ENCODE results near the gene TBC1D10B.

The TBC1D10B gene

GRCh38 chr16:30374538-30374937 is 4.2 kb upstream of the TBC1D10B start, which contains the start of gene MYL11:
TSS of gene MYL11 (plus strand) at chr16:30374802. CDS start at chr16:30374858, 56 bp downstream.
- DNase-seq (ENCODE audit: low read depth in 2 of 2), result no peak

DNA sequence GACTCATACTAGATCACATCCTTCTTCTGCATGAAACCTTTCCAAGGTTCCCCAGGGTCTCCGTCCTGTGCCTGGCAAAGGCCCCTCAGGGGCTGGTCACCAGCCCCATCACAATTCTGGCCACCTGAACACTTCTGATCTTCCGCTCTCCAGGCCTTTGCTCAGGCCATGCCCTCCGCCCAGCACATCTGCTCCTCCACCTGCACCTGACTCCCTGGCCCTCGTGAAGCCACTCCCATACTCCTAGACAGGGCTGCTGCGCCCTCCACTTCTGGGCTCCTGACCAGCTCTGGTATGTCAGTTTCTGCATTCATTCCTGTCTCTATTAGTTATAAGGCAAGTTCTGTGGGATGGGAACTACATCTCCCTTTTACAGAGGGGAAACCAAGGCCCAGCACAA is 2.4 kb upstream of the TBC1D10B start:
- DNase-seq (ENCODE audit: low read depth in 2 of 2), result no peak

DNA sequence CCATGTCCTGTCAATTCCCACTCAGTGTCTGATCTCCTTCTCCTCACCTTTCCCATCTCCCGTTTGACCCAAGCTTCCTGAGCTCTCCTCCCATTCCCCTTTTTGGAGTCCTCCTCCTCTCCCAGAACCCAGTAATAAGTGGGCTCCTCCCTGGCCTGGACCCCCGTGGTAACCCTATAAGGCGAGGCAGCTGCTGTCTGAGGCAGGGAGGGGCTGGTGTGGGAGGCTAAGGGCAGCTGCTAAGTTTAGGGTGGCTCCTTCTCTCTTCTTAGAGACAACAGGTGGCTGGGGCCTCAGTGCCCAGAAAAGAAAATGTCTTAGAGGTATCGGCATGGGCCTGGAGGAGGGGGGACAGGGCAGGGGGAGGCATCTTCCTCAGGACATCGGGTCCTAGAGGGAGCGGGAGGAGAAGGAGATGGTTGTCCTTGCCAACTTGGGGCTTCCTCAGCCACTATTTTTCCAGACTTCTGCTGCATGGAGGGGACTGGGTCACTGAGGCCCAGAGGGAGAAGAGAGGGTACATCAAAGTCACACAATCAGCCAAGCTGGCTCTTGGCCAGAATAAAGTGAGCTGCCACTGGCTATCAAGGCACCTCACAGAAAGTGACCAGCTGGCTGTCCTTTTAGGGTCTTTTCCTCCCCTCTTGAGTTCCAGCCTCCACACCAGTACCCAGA is 1.9 kb upstream of the TBC1D10B start:
- DNase-seq (ENCODE audit: low read depth in 2 of 2), result no peak

DNA sequence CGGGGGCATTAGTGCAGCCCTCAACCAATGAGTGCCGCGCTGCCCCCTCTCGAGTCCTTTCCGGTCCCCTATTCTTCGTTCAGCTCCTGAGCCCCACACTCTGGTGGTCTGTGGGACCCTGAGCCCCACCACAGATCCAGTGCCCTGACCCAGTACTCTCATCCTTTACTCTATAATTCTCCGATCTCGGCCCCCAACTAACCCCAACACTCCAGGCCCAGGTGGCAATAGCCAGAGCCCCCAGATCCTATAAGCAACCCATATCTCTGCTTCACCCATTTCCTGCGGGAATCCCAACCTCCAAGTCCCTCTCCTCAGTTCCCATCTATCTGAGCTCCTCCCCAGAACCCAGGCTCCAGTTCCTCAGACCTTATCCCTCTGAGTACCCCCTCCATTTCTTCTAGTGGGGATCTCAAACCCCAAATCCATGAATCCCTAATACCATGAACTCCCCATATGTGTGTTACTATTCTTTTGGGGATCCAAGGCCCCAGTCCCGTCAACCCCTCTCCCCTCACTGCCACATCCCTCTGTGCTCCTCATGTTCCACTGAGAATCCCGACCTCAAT is 1.0 kb upstream of the TBC1D10B start:
- no peak for DNase-seq (ENCODE audit: low read depth in 2 of 2)

DNA sequence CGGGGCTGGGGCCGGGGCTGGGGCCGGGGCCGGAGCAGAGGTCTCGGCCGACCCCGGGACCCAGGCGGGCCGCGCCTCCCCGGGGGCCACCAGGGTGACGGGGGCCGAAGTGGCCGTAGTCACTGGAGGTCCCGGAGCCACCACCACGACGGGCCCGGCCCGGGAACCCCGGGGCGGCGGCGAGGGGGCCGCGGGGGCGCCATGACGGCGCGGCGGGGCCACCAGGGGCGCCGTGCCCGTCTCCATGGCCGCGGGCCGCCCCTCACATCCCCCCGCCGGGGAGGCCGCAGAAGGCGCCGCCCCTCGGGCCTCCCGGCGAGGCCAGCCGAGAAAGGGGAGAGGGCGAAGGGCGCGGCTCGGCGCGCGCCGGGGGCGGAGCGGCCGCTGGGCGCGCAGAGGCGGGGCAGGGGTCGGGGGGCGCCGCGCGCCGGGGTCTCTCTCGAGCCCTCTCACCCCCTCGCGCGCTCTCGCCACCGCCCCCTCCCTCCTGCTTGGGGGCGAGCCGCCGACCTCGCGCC is 297 bp downstream of the TBC1D10B start:
- DNase-seq (ENCODE audit: low read depth in 2 of 2), result no peak

GRCh38 chr16:30369091-30369937 is 980 bp downstream of the TBC1D10B start:
- DNase-seq (ENCODE audit: low read depth in 2 of 2), result no peak

DNA sequence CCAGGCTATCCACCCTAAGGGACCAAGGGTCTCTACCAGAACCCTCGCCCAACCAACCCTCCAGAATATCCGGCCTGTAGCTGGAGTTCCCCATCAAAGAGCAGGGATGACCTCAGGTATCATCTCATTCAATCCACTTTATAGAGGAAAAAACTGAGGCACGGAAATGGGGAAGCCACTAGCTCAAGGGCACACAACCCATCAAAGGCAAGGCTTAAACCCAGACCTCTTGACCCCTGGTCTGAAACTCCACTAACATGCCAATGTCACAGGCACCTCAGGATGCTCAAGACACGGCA is 1.6 kb downstream of the TBC1D10B start:
- no peak for DNase-seq (ENCODE audit: low read depth in 2 of 2)

DNA sequence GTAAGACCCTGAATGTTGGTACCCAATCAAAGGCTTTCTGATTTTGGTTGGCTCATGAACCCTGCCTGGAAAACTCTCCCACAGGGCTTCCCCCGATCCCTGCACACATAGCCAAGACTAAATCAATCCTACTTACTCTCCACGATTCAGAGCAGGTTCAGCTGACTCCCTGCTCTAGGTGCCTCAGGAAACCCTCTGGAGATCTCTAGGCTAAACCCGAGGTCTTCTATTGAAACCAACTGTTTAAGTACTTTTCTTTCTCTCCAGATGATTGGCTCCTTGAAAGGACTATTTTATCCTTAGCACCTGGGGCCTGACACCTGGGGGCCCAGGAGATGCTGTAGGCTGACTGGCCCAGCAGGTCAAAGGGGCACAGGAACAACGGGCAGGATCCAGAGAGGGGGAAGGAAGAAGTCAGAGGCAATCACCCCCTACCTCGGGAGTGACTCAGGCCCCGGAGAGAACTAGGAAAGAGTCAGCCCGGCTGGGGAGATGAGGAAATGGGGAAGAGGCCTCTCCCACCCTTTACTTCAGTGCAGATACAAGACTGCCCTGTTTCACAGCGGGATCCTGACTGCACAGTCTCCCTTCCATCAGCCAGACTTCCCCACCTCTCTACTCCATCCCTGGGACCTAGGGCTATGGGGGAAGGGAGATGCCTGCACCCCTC is 2.0 kb downstream of the TBC1D10B start:
- no peak for DNase-seq (ENCODE audit: low read depth in 2 of 2)

DNA sequence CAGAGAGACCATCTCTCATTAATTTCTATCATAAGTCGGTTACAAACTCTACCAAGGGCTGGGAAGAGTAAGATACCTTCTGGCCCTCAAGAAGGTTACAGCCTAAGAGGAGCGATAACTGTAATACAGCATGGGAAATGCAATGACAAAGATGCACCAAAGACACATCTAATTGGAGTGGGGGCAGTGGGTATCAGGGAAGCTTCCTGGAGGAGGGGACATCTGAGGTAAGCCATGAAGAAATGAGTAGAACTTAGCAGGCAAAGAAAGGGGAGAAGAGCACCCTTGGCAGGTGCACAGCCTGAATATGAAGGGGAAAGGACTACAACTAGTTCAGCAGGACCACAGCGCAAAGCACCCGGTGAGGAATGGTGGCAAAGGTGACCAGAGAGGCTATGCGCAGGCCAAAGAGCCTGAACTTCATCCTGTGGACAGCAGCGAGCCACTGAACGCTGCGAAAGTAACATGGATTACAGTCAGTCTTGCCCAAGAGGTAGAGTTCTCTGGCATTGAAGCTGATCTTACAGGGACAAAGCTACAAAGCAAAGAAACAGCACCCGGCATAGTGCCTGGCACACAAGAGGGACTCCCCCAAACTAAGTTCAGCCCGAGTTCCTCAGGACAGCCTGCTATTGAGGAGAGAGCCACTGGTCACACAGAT is 2.8 kb downstream of the TBC1D10B start:
- no peak for DNase-seq (ENCODE audit: low read depth in 2 of 2)

GRCh38 chr16:30366511-30366910 is 3.8 kb downstream of the TBC1D10B start:
- no peak for DNase-seq (ENCODE audit: low read depth in 2 of 2)

- DNase-seq (ENCODE audit: low read depth in 2 of 2), result no peak
Observed at GRCh38 chr16:30365200-30365599, 5.1 kb downstream of the TBC1D10B start.

DNA sequence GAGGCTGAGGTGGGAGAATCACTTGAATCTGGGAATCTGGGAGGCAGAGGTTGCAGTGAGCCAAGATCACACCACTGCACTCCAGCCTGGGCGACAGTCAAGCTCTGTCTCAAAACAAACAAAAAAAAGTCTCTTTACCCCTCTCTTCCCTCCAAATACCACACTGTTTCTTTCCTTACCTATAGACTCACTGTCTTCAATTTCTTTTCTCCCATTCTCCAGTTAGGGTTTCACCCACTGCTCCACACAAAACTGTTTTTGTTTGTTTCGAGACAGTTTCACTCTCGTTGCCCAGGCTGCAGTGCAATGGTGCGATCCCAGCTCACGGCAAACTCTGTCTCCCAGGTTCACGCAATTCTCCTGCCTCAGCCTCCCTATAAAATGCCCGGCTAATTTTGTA is 9.1 kb downstream of the TBC1D10B start:
- no peak for DNase-seq (ENCODE audit: low read depth in 2 of 2)

GRCh38 chr16:30359871-30360170 is 10.5 kb downstream of the TBC1D10B start:
- DNase-seq (ENCODE audit: low read depth in 2 of 2), result no peak

DNA sequence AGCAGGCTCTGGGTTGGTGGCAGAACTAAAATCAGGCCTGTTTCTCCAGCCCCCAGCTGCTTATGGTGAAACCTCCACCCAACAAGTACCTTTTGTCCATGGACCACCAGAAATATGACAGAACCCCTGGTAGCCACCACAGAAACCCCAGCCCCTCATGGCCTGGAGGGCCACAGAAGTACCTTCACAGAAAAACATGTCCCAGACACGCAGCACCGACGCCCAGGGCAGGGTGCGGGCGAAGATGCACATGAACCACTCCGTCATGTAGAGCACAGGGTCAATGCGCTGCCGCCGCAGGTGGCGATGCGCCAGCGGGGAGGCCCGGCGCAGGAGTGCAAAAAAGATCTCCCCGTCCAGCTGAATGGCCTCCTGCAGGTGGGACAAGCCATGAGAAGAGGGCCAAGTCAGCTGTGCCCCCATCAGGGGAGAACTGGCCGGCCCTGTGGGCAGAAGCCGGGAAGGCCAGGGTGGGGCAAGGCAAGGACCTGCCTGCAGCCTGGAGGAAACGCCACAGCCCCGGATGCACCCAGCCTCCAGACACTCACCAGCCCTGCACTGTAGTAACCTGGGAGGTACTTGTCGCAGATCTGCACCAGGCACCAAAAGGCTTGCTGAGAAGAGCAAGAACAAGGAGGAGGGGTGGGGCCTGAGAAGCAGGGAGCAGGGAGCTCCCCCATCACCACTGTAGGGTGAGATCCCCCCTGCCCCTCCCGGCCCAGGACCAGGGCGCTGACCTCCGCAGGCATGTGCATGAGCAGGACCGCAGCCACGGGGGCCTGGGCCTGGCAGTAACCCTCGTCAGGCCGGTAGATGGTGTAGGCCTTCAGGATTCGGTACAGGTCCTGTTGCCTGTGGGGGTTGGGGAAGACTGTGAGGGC is 11.1 kb downstream of the TBC1D10B start:
- no peak for DNase-seq (ENCODE audit: low read depth in 2 of 2)

- DNase-seq (ENCODE audit: low read depth in 2 of 2), result no peak
Observed at GRCh38 chr16:30358577-30358936, 11.7 kb downstream of the TBC1D10B start.

- DNase-seq (ENCODE audit: low read depth in 2 of 2), result no peak
Observed at GRCh38 chr16:30357715-30358576, 12.3 kb downstream of the TBC1D10B start.

- DNase-seq (ENCODE audit: low read depth in 2 of 2), result no peak
Observed at GRCh38 chr16:30357085-30357714, 13.1 kb downstream of the TBC1D10B start.

DNA sequence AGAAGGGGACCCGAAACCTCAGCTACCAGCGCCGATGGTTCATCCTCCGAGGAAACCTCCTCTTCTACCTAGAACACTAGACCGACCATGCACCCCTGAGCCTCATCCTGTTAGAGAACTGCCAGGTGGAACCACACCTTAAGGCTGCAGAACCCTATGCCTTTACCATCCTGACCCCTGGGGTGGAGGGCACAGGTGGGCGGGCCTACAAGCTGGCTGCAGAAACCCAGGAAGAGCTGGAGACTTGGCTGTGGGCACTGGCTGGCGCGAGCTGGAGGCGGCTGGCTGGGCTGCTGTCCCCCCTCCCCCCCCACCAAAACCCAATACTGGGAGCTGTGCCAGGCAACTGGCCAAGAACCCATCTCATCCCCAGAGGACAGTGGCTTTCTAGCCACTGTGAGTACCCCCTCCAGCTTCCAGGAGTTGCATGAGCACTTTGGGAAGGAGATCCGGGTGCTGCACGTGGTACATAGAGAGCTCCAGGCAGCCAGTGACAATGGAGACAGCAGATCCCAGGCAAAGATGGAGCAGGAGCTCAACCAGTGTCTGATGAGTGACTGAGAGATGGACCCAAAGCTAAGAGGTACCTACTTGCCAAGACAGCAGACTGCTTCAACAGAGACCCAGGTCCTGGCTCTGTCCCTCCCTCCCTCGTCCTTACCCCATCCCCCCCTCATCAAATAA is 13.8 kb downstream of the TBC1D10B start:
- DNase-seq (ENCODE audit: low read depth in 2 of 2), result no peak

GRCh38 chr16:30355954-30356308 is 14.4 kb downstream of the TBC1D10B start:
- no peak for DNase-seq (ENCODE audit: low read depth in 2 of 2)

All from activated CD4-positive, alpha-beta T cell treated with anti-CD3 and anti-CD28 coated beads for 24 hours (primary cell).